ENCODE data around the gene NKAPD1. TPM values are rescaled to one million over a fixed set of nuclear protein-coding genes. Genes with fewer than 3 reads are reported as not detected.
"Not testable (repeated sequence)": the region's sequence is repeated elsewhere in the genome, so short reads cannot be mapped to it uniquely, and the experiment has no call there.

NKAPD1 gene
- total and polyA plus RNA-seq, 2 donors, result 23.3 to 27.0 TPM

DNA sequence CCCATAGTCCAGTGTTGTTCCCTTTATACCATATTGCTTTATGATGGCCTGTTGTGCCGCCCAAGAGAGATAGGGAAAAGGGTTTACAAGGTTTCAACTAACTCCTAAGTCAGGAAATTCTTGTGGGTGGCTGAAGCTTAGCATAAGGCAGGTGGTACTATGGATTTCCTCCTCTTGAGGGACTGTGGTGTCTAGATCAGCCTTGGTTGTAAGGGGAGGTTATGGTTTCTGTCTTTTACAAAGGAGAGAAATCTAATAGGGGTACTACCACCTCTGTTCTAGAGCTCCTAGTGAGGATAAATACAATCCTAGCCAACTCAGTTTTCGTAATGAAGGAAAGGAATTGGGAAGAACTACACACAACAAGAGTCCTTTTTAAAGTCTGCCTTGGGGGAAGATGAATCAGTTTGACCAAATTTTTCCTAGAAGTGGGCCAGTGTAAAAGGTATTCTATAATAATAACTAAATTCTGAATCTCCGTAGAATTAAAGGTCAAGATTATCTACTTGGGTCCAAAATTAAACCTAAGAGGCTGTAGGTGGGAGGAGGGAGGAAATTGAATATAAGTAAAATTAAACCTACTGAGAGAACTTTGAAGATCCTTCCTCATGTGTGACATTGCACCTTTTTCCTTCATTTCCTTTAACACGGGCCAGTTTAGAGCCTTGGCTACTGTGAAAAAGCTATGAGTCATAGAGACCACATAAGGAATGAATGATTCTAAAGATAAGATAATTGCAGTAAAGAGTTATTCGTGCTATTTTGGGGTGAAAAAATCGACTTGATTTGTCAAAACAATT, 31.7 kb upstream of the NKAPD1 start:
- no peak overlapping the region for H3K27ac ChIP-seq (ENCODE audit: low read depth in 1 of 2, low read length in 1 of 2)
- no peaks in the 10 kb centered on the region for H3K4me1 ChIP-seq (ENCODE audit: control insufficient read depth in 2 of 2, insufficient read depth in 2 of 2, low read length in 2 of 2)
- no peaks in the 10 kb centered on the region for H3K27me3 ChIP-seq (ENCODE audit: control insufficient read depth in 2 of 2, insufficient read depth in 1 of 2, low read length in 1 of 2)
- H3K4me3 ChIP-seq (ENCODE audit: low read length in 2 of 2), result no peak overlapping the region
- WGBS, result 62% methylated on average over 6 of the region's 6 CpGs
- H3K36me3 ChIP-seq (ENCODE audit: control insufficient read depth in 2 of 2, insufficient read depth in 2 of 2, low read length in 1 of 2), result peaks cover 18 to 42% of the 10 kb centered on the region in 2 donors
- H3K9me3 ChIP-seq (ENCODE audit: control insufficient read depth in 2 of 2, insufficient read depth in 1 of 2, low read length in 1 of 2), result no peaks in the 10 kb centered on the region
- no peak for DNase-seq (ENCODE audit: low read depth in 6 of 9, low spot score in 9 of 9)

- Histone ChIP-seq H3K27ac (ENCODE audit: low read depth in 1 of 2, low read length in 1 of 2) (no peak overlapping the region), H3K4me1 (ENCODE audit: control insufficient read depth in 2 of 2, insufficient read depth in 2 of 2, low read length in 2 of 2) (no peaks in the 10 kb centered on the region), H3K9me3 (ENCODE audit: control insufficient read depth in 2 of 2, insufficient read depth in 1 of 2, low read length in 1 of 2) (no peaks in the 10 kb centered on the region), H3K27me3 (ENCODE audit: control insufficient read depth in 2 of 2, insufficient read depth in 1 of 2, low read length in 1 of 2) (no peaks in the 10 kb centered on the region), H3K36me3 (ENCODE audit: control insufficient read depth in 2 of 2, insufficient read depth in 2 of 2, low read length in 1 of 2) (peaks cover 15 to 38% of the 10 kb centered on the region in 2 donors), H3K4me3 (ENCODE audit: low read length in 2 of 2) (no peak overlapping the region)
- no peak for DNase-seq (ENCODE audit: low read depth in 6 of 9, low spot score in 9 of 9)
- WGBS, result 98% methylated on average over 2 of the region's 2 CpGs
These were observed 31.2 kb upstream of the NKAPD1 start for GRCh38 chr11:112042961-112043304.

DNA sequence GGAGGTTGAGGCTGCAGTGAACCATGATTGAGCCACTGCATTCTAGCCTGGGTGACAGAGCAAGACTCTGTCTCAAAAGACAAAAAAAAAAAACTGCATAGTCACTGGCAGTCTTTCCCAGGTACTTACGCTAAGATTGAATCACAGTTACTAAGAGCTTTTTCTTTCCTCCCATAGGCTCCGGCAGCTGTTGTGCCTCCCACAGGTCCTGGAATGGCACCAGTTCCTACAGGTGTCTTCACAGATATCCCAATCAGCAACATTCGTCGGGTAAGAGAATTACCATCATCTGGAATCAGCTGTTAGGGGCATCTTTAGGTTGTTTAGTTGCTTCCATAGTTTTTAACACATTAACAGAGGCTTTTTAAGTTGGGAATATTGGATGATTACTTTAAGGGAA, 29.1 kb upstream of the NKAPD1 start:
- DNase-seq (ENCODE audit: low read depth in 6 of 9, low spot score in 9 of 9), result no peak
- 98% methylated on average over 4 of the region's 4 CpGs for WGBS
- no peaks in the 10 kb centered on the region for H3K4me1 ChIP-seq (ENCODE audit: control insufficient read depth in 2 of 2, insufficient read depth in 2 of 2, low read length in 2 of 2)

GRCh38 chr11:112046647-112047046, 27.5 kb upstream of the NKAPD1 start:
- not testable (repeated sequence) for H3K9me3 ChIP-seq (ENCODE audit: control insufficient read depth in 2 of 2, insufficient read depth in 1 of 2, low read length in 1 of 2); DNase-seq (ENCODE audit: low read depth in 6 of 9, low spot score in 9 of 9); H3K4me1 ChIP-seq (ENCODE audit: control insufficient read depth in 2 of 2, insufficient read depth in 2 of 2, low read length in 2 of 2); H3K27me3 ChIP-seq (ENCODE audit: control insufficient read depth in 2 of 2, insufficient read depth in 1 of 2, low read length in 1 of 2); H3K27ac ChIP-seq (ENCODE audit: low read depth in 1 of 2, low read length in 1 of 2); H3K4me3 ChIP-seq (ENCODE audit: low read length in 2 of 2)
- over 99% methylated on average over 2 of the region's 2 CpGs for WGBS
- H3K36me3 ChIP-seq (ENCODE audit: control insufficient read depth in 2 of 2, insufficient read depth in 2 of 2, low read length in 1 of 2), result peaks cover 12 to 40% of the 10 kb centered on the region in 2 donors

More for the DNA sequence above, 29.1 kb upstream of the NKAPD1 start:
- Histone ChIP-seq H3K9me3 (ENCODE audit: control insufficient read depth in 2 of 2, insufficient read depth in 1 of 2, low read length in 1 of 2) (no peaks in the 10 kb centered on the region), H3K27me3 (ENCODE audit: control insufficient read depth in 2 of 2, insufficient read depth in 1 of 2, low read length in 1 of 2) (no peaks in the 10 kb centered on the region), H3K4me3 (ENCODE audit: low read length in 2 of 2) (no peak overlapping the region), H3K27ac (ENCODE audit: low read depth in 1 of 2, low read length in 1 of 2) (no peak overlapping the region), H3K36me3 (ENCODE audit: control insufficient read depth in 2 of 2, insufficient read depth in 2 of 2, low read length in 1 of 2) (peaks cover 12 to 38% of the 10 kb centered on the region in 2 donors)

DNA sequence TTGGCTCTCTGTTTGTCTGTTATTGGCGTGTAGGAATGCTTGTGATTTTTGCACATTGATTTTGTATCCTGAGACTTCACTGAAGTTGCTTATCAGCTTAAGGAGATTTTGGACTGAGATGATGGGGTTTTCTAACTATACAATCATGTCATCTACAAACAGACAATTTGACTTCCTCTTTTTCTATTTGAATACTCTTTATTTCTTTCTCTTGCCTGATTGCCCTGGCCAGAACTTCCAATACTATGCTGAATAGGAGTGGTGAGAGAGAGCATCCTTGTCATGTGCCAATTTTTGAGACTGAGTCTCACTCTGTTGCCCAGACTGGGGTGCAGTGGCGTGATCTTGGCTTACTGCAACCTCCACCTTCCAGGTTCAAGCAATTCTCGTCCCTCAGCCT, 25.8 kb upstream of the NKAPD1 start:
- H3K27me3 ChIP-seq (ENCODE audit: control insufficient read depth in 2 of 2, insufficient read depth in 1 of 2, low read length in 1 of 2); H3K4me1 ChIP-seq (ENCODE audit: control insufficient read depth in 2 of 2, insufficient read depth in 2 of 2, low read length in 2 of 2); H3K27ac ChIP-seq (ENCODE audit: low read depth in 1 of 2, low read length in 1 of 2); H3K9me3 ChIP-seq (ENCODE audit: control insufficient read depth in 2 of 2, insufficient read depth in 1 of 2, low read length in 1 of 2); DNase-seq (ENCODE audit: low read depth in 6 of 9, low spot score in 9 of 9); H3K4me3 ChIP-seq (ENCODE audit: low read length in 2 of 2): not testable (repeated sequence)
- peaks cover 17 to 44% of the 10 kb centered on the region in 2 donors for H3K36me3 ChIP-seq (ENCODE audit: control insufficient read depth in 2 of 2, insufficient read depth in 2 of 2, low read length in 1 of 2)
- WGBS, result 97% methylated on average over 3 of the region's 3 CpGs

DNA sequence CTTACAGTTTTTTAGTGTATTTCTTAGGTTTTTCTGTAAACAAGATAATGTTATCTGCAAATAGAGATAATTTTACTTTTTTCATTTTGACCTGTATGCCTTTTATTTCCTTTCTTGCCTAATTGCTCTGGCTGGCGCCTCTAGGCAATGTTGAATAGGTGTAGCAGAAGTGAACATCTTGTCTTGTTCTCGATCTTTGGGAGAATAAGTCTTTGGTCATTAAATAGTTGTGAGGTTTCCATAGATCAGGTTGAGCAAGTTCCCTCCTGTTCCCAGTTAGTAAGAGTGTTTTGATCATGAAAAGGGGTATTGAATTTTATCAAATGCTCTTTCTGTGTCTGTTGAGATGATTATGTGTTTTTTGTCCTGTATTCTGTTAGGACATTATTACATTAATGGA, 24.3 kb upstream of the NKAPD1 start:
- Histone ChIP-seq H3K4me1 (ENCODE audit: control insufficient read depth in 2 of 2, insufficient read depth in 2 of 2, low read length in 2 of 2) (no peaks in the 10 kb centered on the region), H3K27ac (ENCODE audit: low read depth in 1 of 2, low read length in 1 of 2) (no peak overlapping the region), H3K4me3 (ENCODE audit: low read length in 2 of 2) (no peak overlapping the region), H3K9me3 (ENCODE audit: control insufficient read depth in 2 of 2, insufficient read depth in 1 of 2, low read length in 1 of 2) (no peaks in the 10 kb centered on the region), H3K36me3 (ENCODE audit: control insufficient read depth in 2 of 2, insufficient read depth in 2 of 2, low read length in 1 of 2) (peaks cover 15 to 43% of the 10 kb centered on the region in 2 donors), H3K27me3 (ENCODE audit: control insufficient read depth in 2 of 2, insufficient read depth in 1 of 2, low read length in 1 of 2) (no peaks in the 10 kb centered on the region)
- DNase-seq (ENCODE audit: low read depth in 6 of 9, low spot score in 9 of 9), result no peak
- WGBS, result 49% methylated on average over 2 of the region's 2 CpGs

DNA sequence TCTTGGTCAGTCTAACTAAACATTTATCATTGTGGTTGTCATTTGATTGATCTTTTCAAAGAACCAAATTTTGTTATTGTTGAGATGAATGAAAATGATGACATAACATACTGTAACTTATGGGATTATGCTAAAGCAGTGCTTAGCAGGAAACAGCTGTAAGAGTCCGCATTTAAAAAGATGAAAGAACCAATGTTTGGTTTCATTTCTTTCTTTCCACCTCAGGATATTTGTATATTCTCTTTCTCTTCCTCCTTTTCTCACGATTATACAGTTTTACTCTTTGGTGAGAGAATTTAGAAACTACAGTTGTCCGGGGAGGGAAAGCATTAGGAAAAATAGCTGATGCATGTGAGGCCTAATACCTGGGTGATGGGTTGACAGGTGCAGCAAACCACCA, 23.4 kb upstream of the NKAPD1 start:
- no peak overlapping the region for H3K27ac ChIP-seq (ENCODE audit: low read depth in 1 of 2, low read length in 1 of 2)
- H3K4me3 ChIP-seq (ENCODE audit: low read length in 2 of 2), result no peak overlapping the region
- no peaks in the 10 kb centered on the region for H3K4me1 ChIP-seq (ENCODE audit: control insufficient read depth in 2 of 2, insufficient read depth in 2 of 2, low read length in 2 of 2)
- DNase-seq (ENCODE audit: low read depth in 6 of 9, low spot score in 9 of 9), result no peak
- H3K27me3 ChIP-seq (ENCODE audit: control insufficient read depth in 2 of 2, insufficient read depth in 1 of 2, low read length in 1 of 2), result no peaks in the 10 kb centered on the region
- 93% methylated on average over 3 of the region's 3 CpGs for WGBS
- H3K36me3 ChIP-seq (ENCODE audit: control insufficient read depth in 2 of 2, insufficient read depth in 2 of 2, low read length in 1 of 2), result peaks cover 8 to 36% of the 10 kb centered on the region in 2 donors
- H3K9me3 ChIP-seq (ENCODE audit: control insufficient read depth in 2 of 2, insufficient read depth in 1 of 2, low read length in 1 of 2), result no peaks in the 10 kb centered on the region

GRCh38 chr11:112051768-112052167, 22.3 kb upstream of the NKAPD1 start:
- Histone ChIP-seq H3K9me3 (ENCODE audit: control insufficient read depth in 2 of 2, insufficient read depth in 1 of 2, low read length in 1 of 2) (no peaks in the 10 kb centered on the region), H3K27me3 (ENCODE audit: control insufficient read depth in 2 of 2, insufficient read depth in 1 of 2, low read length in 1 of 2) (no peaks in the 10 kb centered on the region), H3K4me3 (ENCODE audit: low read length in 2 of 2) (no peak overlapping the region), H3K36me3 (ENCODE audit: control insufficient read depth in 2 of 2, insufficient read depth in 2 of 2, low read length in 1 of 2) (peaks cover 8 to 40% of the 10 kb centered on the region in 2 donors), H3K4me1 (ENCODE audit: control insufficient read depth in 2 of 2, insufficient read depth in 2 of 2, low read length in 2 of 2) (no peaks in the 10 kb centered on the region), H3K27ac (ENCODE audit: low read depth in 1 of 2, low read length in 1 of 2) (no peak overlapping the region)
- 98% methylated on average over 3 of the region's 3 CpGs for WGBS
- DNase-seq (ENCODE audit: low read depth in 6 of 9, low spot score in 9 of 9), result no peak

DNA sequence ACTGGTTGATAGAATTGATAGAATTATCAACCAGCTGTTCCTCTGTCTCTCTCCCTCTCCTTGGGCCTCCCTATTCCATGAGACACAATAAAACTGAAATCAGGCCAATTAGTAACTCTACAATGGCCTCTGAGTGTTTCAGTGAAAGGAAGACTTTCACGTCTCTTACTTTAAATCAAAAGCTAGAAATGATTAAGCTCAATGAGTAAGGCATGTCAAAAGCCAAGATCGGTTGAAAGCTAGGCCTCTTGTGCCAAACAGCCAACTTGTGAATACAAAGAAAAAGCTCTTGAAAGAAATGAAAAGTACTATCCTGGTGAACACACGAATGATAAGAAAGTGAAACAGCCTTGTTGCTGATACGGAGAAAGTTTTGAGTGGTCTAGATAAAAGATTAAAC, 16.9 kb upstream of the NKAPD1 start:
- 84% methylated on average over 4 of the region's 4 CpGs for WGBS
- peaks cover 21 to 44% of the 10 kb centered on the region in 2 donors for H3K36me3 ChIP-seq (ENCODE audit: control insufficient read depth in 2 of 2, insufficient read depth in 2 of 2, low read length in 1 of 2)
- no peaks in the 10 kb centered on the region for H3K4me1 ChIP-seq (ENCODE audit: control insufficient read depth in 2 of 2, insufficient read depth in 2 of 2, low read length in 2 of 2)
- no peak overlapping the region for H3K4me3 ChIP-seq (ENCODE audit: low read length in 2 of 2)
- H3K27me3 ChIP-seq (ENCODE audit: control insufficient read depth in 2 of 2, insufficient read depth in 1 of 2, low read length in 1 of 2), result no peaks in the 10 kb centered on the region
- no peak for DNase-seq (ENCODE audit: low read depth in 6 of 9, low spot score in 9 of 9)
- no peak overlapping the region for H3K27ac ChIP-seq (ENCODE audit: low read depth in 1 of 2, low read length in 1 of 2)
- H3K9me3 ChIP-seq (ENCODE audit: control insufficient read depth in 2 of 2, insufficient read depth in 1 of 2, low read length in 1 of 2), result no peaks in the 10 kb centered on the region

Measured in thymus (tissue), 11 donors.